Stimulated activated CD4-positive, alpha-beta T cell treated with anti-CD3 and anti-CD28 coated beads, Interleukin-15, amount 100 ng/mL, for 48 hours (primary cell): ENCODE results near the gene LMAN1L.
A peak's percentile ranks its signal among the peaks of the same experiment; 100 is the strongest.

Experiments
- DNase-seq, 2 donors: peaks; one replicate each; pipeline ENCODE4 v3.0.0-alpha.2; 2020; ENCODE audit warnings: low read depth in 2 of 2

LMAN1L gene

DNA sequence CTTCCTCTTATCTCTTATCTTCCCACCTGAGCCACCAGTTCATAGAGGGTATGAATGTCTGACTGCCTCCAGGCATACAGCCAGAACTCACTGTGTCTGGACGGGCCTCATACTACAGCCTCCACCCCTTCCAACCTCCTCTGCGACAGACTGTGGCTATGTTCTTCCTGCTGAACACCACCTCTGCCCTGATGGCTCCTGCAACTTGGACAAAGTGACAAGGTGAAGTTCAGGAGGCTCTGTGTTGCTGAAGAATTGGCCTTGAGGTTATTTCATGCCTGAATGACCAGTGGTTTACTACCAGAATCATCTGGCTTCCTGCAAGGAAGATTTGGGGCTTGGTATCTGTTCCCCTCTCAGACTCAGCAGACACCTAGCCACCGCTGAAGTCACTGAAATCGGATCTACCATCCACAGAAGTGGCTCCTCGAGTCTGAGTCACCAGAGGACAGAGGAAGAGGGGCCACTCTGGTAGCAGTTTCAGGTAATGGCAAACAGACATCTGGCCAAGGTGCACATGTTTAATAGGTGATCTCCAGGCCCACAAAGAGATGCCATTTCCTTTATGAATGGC, 44.5 kb downstream of the LMAN1L start:
- DNase-seq: no peak

DNA sequence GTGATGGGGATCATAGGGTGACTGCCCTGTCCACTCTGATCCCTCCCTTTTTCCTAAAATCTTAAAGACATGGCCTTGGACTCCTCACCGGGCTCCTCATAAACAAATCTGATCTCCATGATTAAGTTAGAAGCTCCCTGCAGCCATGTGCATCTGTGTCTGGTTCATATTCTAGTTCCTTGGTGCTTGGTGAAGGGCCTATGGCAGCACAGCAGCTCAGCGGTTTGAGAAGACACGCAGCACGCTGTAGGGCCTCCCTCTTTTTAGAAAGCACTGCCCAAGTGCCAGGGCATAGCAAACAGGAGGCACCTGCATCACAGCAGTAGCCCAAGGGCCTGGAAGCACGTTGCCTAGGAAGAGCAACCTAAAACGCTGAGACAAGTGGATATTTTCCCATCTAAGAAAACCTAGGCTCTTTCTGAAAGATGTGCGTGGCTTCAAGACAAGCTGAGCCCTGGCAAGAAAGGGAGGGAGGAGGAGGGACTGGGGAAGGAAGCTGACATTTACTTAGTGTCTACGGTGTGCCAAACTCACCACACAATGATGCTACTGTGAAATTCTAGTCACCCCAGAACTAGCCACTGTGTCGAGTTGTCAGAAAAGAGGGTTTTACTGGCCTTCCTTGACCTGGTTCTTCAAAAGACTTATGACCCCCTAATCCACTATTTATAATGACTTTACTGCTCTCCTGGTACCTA, 45.2 kb downstream of the LMAN1L start:
- DNase-seq: no peak

GRCh38 chr15:74858369-74858740, 45.7 kb downstream of the LMAN1L start:
- DNase-seq: no peak

DNA sequence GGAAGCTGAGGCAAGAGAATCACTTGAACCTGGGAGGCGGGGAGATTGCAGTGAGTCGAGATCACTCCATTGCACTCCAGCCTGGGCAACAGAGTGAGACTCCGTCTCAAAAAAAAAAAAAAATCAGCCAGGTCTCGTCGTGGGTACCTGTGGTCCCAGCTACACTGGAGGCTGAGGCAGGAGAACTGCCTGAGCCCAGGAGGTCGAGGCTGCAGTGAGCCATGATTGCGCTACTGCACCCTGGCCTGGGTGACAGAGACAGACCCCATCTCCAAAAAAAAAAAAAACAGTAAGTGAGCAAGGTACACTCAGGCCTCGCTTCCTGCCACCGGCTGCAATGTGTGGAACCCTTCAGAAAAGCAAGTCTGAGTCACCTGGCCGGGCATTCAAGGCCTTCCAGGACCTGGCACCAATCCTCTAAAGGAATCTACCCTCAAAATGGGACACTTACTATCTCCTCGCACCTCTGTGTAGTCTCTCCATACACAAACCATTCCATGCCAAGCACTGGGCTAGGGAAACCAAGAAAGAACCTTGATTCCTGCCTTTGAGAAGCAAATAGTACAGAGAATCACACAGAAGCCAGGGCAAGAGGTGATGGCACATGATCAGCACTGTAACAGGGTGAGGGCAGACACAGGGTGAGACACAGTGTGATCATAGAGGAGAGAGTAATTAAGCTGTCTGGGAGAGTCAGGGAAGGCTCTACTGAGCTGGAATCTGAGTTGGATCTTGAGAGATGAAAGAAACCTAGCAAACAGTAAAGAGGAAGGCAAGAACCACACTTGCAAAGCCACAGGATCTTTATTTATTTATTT, 50.8 kb downstream of the LMAN1L start:
- no peak for DNase-seq

DNA sequence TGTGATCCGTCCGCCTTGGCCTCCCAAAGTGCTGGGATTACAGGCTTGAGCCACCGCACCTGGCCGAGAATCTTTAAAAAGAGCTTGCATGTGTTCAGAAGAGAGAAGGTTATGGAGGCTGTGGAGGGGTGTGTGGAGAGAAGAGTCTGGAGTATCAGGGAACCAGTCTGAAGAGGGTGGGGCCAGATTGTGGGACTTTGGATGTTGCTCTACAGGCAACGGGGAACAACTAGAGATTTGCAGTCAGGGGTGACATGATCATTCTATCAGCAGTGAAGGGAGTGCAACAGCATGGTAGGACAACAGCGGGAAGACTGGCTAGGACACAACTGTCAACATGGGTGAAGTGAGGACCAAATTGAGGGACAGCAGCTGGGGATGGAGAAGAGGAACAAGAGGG, 51.7 kb downstream of the LMAN1L start:
- DNase-seq: no peak

- DNase-seq: no peak
Observed at GRCh38 chr15:74865316-74865715, 52.7 kb downstream of the LMAN1L start.

DNA sequence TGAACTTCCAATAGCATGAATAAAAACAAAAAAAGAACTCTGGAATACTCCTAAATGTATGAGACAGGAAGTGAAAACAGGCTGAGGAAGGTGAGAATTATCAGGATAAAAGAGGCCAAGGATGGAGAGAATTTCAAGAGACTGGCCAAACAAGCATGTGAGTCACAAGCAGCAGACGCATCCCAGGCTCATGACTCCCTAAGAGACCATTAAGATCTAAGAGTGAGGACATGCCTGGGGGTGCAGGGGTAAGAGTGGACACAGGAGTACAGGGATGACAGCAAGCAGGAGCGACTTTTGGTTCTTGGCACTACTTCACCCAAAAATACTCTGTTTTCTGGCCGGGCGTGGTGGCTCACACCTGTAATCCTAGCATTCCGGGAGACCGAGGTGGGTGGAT, 53.5 kb downstream of the LMAN1L start:
- DNase-seq: no peak

GRCh38 chr15:74867466-74868038, 54.9 kb downstream of the LMAN1L start:
- no peak for DNase-seq

DNA sequence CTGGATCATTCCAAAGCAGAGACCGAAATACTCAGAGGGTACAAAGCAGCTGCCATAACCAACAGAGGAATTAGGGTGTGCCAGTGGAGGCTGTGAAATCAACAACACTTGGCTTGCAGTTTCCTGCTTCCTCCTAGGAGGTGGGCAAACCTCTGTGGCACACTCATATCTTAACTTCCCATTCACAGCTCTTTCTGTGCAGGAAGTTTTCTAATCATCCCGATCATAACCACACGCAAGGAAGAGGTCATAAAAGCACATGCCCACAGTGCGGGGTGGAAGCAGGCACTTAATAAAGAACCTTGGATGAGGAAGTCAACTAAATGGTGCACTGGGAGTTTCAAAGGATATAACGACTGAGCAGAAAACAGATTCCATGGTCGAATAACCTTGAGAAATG, 55.4 kb downstream of the LMAN1L start:
- DNase-seq: no peak

GRCh38 chr15:74869372-74869725, 56.7 kb downstream of the LMAN1L start:
- DNase-seq: no peak

GRCh38 chr15:74869726-74870407, 57.2 kb downstream of the LMAN1L start:
- no peak for DNase-seq

DNA sequence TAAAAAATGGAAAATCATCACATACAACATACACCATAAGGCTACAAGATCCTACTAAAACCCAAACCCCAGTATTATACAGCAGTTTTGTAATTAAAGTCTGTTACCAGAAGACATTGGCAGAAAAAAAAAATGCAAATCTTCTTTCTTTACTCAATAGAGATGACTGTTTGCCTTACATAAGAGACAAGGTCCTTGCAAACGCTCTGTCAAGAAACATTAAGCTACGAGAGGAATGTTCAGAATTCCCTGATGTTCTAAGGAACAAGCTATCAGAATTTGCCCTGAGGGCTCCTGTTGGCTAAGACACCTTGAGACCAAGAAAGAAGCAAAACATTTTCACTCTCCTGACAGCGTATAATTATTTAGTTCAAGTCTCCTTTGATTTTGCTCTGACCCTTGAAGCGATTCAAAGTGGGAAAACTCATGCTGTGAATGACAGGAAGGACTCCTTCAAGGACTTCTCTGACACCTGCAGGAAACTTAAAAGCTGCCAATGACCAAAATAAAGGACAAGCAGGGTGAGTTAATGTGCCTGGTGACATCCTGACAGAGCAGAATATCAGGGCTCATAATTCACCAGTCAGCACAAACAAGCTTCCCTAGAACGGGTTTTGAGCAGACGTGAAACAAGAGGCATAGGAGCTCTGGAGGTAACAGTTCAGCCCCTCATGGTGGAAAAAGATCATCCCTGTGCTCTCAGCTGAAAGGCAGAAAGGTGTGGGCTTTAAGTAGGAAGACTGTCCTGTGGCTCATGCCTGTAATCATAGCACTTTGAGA, 58.0 kb downstream of the LMAN1L start:
- DNase-seq: no peak

DNA sequence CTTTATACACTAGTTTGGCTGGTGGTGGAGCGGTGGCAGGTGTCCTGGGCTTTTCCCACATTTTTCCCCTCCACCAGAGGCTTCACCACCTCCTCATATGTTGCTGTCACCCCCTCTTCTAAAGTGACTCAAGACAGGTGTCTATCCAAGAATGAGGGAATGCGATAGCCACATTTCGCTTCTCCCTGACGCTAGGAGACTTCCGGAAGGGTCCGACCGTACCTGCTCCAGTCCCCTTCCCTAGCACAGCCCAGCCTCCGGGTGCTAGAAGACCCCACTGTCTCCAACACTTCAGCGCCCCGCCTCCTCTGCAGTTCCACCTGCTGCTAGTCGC, 60.0 kb downstream of the LMAN1L start:
- DNase-seq: no peak

DNA sequence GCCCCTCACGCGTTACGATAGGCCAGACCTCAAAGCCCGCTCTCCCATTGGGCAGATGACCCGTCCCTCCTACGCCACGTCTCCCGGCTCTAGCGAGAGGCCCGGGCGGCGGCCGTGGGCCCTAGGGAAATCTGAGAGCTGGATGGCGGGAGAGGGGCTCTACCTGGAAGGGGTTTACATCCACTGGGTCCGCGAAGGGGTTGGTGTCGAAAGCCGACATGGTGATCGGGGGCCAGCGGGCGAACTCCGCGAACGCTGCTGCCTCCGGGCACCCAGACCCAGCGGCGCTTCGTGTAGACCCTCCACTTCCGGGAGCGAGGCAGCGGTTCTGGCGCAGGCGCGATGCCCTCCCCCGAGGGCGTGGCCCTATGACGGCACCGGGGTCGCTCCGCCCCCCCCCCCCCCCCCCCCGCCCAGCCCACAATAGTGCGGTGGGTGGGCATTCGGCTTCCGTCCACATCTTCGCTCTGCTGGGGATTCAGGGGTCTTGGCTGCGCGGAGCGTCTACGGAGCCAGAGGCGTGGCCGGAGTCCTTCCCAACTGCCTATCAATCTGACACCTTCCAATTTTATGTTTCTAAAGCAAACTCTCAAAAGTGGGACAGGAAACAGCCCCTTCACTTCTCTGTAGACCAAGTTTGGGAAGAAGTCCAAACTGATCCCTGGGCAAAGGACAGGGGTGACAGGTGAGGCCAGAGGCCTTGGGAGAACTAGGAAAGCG, 60.6 kb downstream of the LMAN1L start, which contains the start of gene SCAMP2:
Gene SCAMP2, minus strand, starts transcription at position 330 of the 720 bp plus-strand sequence. Its CDS starts 110 bp downstream, at position 220.
- DNase-seq: peak; percentile 86 to 89

DNA sequence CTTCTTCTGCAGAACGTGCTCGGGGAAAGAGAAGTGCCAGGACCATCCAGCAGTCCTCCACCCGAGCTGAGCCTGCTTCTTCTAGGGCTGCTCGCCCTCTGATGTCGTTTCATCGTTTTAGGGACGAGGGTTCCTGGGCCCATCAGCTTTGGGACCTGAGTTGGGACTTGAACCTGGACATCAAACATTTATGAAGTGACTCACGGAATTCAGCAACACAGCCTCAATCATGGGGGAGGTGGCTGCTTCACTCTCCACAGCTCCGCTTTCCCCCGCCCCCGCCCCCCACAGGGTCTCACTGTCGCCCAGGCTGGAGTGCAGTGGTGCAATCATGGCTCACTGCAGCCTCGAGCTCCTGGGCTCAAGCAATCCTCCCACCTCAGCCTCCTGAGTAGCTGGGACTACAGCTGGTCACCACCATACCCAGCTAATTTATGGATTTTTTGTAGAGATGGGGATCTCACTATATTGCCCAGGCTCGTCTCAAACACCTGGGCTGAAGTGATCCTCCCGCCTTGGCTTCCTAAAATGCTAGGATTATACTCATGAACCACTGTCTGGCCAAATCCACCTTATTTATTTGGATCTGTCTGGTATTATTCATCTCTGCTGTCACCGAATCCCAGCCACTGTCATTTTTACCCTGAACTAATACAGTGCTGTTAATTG, 61.3 kb downstream of the LMAN1L start:
- DNase-seq: no peak
